Measurements from ENCODE around the gene FYTTD1.

GRCh38 chr3:197750396-197750831 is 731 bp downstream of the FYTTD1 start:
- TF ChIP-seq, protein P1, sequence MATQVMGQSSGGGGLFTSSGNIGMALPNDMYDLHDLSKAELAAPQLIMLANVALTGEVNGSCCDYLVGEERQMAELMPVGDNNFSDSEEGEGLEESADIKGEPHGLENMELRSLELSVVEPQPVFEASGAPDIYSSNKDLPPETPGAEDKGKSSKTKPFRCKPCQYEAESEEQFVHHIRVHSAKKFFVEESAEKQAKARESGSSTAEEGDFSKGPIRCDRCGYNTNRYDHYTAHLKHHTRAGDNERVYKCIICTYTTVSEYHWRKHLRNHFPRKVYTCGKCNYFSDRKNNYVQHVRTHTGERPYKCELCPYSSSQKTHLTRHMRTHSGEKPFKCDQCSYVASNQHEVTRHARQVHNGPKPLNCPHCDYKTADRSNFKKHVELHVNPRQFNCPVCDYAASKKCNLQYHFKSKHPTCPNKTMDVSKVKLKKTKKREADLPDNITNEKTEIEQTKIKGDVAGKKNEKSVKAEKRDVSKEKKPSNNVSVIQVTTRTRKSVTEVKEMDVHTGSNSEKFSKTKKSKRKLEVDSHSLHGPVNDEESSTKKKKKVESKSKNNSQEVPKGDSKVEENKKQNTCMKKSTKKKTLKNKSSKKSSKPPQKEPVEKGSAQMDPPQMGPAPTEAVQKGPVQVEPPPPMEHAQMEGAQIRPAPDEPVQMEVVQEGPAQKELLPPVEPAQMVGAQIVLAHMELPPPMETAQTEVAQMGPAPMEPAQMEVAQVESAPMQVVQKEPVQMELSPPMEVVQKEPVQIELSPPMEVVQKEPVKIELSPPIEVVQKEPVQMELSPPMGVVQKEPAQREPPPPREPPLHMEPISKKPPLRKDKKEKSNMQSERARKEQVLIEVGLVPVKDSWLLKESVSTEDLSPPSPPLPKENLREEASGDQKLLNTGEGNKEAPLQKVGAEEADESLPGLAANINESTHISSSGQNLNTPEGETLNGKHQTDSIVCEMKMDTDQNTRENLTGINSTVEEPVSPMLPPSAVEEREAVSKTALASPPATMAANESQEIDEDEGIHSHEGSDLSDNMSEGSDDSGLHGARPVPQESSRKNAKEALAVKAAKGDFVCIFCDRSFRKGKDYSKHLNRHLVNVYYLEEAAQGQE (IDR thresholded peaks at IDR 0.05; ENCODE audit: insufficient read depth in 1 of 2, low read depth in 2 of 2, low read length in 2 of 2), result no peak
- no peak for TF ChIP-seq POLR2AphosphoS5 (IDR thresholded peaks at IDR 0.05; ENCODE audit: low read depth, low read length)
- no peak for TF ChIP-seq TAF1 (IDR thresholded peaks at IDR 0.05; ENCODE audit: borderline replicate concordance, insufficient read depth, low read length)

Measured in PFSK-1 (cell line).